GM18507 (cell line): Measurements from ENCODE around the gene ARAF.
"Not testable (repeated sequence)": the region's sequence is repeated elsewhere in the genome, so short reads cannot be mapped to it uniquely, and the experiment has no call there.

ENCODE experiments used
- DNase-seq: peaks from one replicate; pipeline ENCODE4 v3.0.0; 2011; ENCODE audit warnings: low read depth; ENCODE audit not compliant: insufficient read length; ENCODE audit errors: extremely low spot score
- FAIRE-seq: peaks from 2 replicates; lab custom pipeline; 2011; peaks lifted over from hg19 to GRCh38; lab: Jason Lieb, UNC

Gene ARAF

DNA sequence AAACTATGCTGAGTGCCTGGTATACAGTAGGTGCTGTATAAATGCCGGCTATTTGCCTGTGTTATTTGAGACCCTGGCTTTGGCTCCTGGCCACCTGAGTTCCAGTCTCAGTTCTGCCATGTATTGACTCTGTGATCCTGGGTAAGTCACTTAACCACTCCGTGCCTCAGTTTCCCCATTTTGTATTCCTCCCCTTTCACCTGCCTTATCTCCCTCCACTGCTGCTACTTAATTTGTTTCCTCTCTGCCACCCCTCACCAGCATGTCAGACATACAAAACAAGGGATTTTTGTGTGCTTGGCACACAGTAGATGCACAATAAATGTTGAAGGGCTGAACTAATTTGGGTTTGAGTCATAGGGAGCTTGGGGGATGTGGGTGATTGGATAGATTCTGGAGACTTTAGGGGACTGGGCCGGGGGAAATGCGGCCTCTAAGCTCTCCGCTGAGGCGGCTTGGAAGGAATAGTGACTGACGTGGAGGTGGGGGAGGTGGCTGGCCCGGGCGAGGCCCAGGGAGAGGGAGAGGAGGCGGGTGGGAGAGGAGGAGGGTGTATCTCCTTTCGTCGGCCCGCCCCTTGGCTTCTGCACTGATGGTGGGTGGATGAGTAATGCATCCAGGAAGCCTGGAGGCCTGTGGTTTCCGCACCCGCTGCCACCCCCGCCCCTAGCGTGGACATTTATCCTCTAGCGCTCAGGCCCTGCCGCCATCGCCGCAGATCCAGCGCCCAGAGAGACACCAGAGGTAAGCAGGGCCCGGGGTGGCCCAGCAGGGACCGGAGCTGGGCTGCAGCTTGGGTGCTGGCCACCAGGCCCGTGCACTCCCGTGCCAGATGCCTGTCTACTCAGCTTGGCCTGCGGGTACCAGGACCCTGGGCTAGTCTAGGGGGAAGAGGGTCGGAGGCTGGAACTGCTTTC, 21.0 kb downstream of the ARAF start, which contains the start of gene TIMP1:
TSS of gene TIMP1 (plus strand) at position 706 of the 917 bp plus-strand sequence. CDS start 980 bp downstream, outside the sequence.
- FAIRE-seq: peak; percentile 99
- DNase-seq: peak; percentile 64

GRCh38 chrX:47583240-47583861, 22.3 kb downstream of the ARAF start:
- DNase-seq (no peak), FAIRE-seq (peak; percentile 50)

DNA sequence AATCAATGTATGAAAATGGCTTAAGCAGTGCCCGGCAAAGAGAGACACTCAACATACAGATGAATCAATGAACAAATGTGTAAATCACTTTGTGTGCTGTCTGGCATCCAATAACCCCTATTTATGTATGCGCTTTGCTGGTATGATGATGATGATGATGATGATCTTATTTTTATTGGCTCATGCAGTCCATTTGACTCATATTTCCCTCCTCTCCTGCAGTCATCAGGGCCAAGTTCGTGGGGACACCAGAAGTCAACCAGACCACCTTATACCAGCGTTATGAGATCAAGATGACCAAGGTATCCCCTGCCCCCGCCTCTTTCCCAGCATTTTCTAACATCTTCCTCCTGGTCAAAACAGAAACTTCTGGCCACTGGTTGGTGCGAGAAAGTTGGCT, 23.7 kb downstream of the ARAF start:
- DNase-seq: no peak
- FAIRE-seq: no peak

DNA sequence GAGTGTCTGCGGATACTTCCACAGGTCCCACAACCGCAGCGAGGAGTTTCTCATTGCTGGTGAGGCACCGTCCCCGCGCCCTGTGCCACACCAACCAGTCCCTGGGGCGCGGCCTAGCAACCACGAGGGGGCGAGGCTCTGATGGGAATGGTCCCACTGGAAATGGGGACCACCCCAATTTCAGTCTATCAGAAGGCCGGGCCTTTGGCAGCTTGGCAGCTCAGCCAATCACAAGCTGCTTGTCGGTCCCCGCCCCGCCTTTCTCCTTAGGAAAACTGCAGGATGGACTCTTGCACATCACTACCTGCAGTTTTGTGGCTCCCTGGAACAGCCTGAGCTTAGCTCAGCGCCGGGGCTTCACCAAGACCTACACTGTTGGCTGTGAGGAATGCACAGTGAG, 24.3 kb downstream of the ARAF start:
- DNase-seq (no peak), FAIRE-seq (no peak)

DNA sequence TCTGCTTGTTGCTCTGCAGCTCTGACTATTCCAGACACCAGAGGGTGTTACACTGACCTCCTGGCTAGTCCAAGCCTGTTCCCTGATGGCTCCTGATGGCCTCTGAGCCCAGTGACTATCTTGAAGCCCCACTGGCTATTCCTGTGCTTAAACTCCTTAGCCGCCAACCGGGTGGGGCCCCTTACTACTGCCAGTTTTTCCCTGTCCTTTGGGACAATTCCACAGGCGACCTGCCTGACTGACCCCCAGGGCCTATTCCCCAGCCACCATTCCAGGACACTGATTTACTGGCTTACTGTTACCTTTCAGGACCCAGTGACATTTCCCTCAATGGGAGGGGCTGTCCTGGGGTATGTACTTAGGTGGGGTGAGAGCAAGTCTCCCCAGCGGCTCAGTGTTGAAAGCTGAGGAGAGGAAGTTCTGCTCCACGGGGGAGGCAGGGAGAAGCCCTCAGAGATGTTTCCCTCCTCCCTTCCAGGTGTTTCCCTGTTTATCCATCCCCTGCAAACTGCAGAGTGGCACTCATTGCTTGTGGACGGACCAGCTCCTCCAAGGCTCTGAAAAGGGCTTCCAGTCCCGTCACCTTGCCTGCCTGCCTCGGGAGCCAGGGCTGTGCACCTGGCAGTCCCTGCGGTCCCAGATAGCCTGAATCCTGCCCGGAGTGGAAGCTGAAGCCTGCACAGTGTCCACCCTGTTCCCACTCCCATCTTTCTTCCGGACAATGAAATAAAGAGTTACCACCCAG, 25.2 kb downstream of the ARAF start:
- no peak for DNase-seq
- FAIRE-seq: no peak

DNA sequence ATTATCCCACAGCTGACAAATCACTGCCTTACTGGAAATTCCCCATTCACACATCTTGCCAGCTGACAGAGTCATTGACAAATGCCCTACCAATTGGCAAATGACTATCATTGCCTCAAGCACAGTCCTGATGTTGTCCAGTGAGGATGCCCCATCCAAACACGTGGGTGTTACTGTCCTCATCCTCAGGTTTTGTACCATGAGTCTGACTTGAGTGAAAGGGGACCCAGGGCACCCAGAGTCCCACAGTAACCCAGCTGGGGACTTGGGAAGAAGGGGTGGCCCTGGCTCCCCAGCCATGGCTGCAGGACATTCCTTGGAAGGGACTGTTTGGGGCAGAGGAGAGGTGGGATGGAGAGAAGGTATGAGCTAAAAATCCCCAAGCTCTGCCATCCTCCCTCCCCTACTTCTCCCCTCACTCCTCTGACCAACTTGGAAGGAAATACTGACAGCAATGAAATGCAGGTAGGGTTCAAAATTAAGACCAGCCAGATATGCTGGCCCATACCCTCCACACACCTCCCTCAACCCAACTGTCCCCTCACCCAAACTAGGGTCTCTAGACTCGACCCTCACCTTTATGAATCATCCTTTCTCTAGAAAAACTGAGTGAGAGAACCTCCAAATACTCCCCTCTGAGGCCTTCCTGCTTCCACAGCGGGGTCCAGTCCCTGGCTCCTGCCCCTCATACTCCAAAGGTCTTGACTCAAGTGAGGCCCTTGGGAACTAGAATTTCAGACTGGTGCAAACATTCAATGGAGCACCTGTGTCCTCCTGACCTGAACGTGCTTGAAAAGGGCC, 26.3 kb downstream of the ARAF start:
- FAIRE-seq: no peak

GRCh38 chrX:47587906-47588735, 27.1 kb downstream of the ARAF start:
- no peak for FAIRE-seq
- DNase-seq: no peak

More for the DNA sequence above, 26.3 kb downstream of the ARAF start:
- no peak for DNase-seq

DNA sequence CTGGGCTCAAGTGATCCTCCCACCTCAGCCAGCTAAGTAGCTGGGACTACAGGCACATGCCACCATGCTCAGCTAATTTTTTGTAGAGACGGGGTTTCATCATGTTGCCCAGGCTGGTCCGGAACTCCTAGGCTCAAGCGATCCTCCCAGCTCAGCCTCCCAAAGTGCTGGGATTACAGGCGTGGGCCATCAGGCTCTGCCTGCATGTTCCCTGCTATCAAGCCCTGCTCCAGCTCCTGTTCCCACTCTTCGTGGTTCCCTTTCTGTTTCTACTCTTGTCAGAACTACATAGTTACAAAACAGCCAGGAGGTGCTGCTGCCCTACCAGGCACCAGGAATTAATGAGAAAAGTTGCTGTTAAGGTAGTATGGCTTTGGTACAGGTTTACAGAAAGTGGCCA, 30.0 kb downstream of the ARAF start:
- FAIRE-seq: no peak
- no peak for DNase-seq

DNA sequence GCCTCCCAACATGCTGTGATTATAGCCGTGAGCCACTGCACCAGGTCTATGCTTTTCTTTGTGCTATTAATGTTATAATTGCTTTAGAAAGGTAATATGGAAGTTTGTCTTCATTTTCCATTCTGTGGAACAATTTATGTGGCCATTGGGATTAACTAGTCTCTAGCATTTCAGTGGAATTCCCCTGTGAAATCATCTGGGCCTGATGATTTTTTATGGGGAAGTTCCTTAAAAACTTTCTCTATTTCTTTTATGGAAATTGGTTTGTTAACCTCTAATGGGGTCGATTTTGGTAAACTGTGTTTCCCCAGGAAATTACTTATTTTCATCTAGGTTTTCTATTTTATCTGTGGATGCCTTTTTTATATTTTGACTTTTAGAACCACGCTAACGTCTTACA, 32.5 kb downstream of the ARAF start:
- DNase-seq (no peak), FAIRE-seq (no peak)

DNA sequence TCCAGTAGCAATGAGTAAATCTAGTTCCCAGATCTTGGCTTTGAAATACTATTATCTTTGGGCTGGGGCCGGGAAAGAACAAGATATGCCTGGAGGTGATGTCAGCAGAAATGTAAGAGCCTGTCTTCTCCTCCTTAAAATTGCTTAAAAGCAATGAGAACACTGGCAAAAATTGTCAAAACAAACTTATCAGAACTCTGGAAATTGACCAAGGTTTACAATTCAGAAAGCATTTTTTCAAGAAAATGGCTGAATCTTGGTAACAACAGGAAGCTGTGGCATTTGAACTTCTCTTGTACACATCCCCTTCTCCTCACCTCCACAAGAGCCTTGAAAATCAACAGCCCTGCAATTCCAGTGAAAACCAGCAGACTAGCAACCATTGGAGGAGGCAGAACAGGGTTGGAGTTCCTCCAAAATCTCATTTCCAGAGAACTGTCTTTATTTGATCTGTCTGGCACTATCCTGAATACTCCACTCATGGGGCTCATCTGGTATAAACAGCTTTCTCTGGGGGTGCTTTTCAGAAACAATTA, 34.8 kb downstream of the ARAF start:
- no peak for FAIRE-seq
- no peak for DNase-seq

GRCh38 chrX:47596256-47596655, 35.3 kb downstream of the ARAF start:
- DNase-seq: no peak
- FAIRE-seq: no peak

DNA sequence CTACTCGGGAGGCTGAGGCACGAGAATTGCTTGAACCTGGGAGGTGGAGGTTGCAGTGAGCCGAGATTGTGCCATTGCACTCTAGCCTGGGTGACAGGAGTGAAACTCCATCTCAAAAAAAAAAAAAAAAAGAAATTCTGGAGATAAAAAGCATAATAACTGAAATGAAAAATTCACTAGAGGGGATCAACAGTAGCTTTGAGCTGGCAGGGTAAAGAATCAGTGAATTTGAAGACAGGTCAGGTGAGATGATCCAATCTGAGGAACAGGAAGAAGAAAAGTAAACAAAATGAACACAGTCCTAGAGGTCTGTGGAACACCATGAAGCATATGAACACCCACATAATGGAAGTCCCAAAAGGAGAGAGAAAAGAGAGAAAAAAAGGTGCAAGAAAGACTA, 36.2 kb downstream of the ARAF start:
- FAIRE-seq (no peak), DNase-seq (no peak)

DNA sequence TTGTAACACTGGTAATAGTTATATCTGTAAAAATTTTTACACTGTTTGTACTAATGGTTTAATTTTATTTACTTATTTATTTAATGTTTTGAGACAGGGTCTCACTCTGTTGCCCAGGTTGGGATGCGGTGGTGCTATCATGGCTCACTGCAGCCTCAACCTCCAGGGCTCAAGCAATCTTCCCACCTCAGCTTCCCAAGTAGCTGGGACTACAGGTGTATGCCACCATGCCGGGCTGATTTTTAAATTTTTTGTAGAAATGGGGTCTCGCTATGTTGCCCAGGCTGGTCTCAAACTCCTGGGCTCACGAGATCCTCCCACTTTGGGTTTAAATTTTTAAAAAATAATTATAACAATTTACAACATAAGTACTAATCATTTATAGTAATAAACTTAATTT, 42.1 kb downstream of the ARAF start:
- FAIRE-seq, DNase-seq: not testable (repeated sequence)

DNA sequence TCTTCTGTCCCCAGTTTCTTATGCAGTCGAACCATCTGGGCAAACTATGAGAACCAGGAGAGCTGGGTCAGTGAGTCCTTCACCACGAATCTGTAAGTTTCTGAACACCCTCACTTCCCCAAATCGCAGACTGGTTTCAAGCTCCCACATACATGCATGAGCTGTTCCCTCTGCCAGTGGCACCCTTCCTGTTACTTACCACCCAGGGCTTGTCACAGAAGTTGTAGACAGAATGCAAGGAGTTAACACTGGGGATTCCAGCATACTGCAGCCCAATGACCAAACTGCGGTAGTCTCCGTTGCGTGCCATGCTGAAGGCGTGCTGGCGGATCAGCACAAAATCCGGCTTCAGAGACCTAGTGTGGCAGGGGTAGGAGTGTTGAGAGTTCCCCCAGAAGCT, 44.0 kb downstream of the ARAF start:
- no peak for FAIRE-seq
- DNase-seq: no peak

DNA sequence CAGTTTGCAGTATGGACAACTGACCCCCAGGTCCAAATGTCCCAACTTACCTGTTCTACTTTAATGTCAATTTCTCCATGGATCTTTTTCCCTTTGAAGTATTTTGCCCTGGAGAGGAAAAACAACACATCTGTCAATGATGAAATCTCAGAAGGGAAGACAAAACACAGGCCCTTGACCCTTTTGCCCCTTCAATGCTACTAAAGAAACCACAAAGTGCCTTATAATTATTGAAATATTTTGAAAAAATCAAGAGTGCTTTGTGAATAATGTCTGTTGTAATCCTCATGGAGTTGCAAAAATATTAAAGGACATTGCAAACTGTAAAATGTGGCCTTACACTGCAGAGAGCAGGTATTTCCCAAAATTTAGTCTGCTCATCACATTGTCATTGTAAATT, 46.1 kb downstream of the ARAF start:
- DNase-seq: no peak
- no peak for FAIRE-seq

- DNase-seq: no peak
- FAIRE-seq: no peak
Measured at GRCh38 chrX:47608130-47608810, 47.3 kb downstream of the ARAF start.

DNA sequence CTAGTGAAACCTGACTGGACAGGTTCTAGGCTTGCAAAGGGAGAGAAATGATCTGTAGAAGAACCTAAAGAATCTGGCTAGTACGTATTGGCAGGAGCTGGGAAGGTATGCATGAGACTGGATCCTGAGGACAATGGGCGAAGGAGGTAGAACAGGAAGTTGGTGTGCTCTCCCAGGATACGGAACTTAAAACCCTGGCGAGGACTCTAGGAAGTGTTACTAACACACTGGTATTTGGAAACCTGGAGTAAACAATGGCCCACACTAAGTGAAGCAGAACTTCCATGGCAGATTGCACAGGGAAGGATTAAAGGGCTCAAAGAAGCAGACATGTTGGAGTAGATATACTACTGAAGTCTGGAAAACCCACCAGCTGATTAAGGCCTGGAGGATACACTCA, 49.5 kb downstream of the ARAF start:
- no peak for FAIRE-seq

GRCh38 chrX:47611489-47611888, 50.5 kb downstream of the ARAF start:
- DNase-seq (no peak), FAIRE-seq (no peak)

More for the DNA sequence above, 49.5 kb downstream of the ARAF start:
- no peak for DNase-seq
